WTC11 (cell line): ENCODE data around the gene TTLL13.
"Not testable (repeated sequence)": the region's sequence is repeated elsewhere in the genome, so short reads cannot be mapped to it uniquely, and the experiment has no call there.

Experiments
- FOXJ3 ChIP-seq: sonication (generic); formaldehyde crosslinking; IDR thresholded peaks from 2 replicates; pipeline ENCODE4 v1.9.0; 2021; ENCODE audit warnings: missing genetic modification reagents, mild to moderate bottlenecking, borderline replicate concordance
- TF ChIP-seq, protein P1 (sequence below): fragments of 200-600 bp; IDR thresholded peaks from 2 replicates; pipeline ENCODE4 v1.8.0; 2022; ENCODE audit warnings: antibody characterized with exemption

DNA sequence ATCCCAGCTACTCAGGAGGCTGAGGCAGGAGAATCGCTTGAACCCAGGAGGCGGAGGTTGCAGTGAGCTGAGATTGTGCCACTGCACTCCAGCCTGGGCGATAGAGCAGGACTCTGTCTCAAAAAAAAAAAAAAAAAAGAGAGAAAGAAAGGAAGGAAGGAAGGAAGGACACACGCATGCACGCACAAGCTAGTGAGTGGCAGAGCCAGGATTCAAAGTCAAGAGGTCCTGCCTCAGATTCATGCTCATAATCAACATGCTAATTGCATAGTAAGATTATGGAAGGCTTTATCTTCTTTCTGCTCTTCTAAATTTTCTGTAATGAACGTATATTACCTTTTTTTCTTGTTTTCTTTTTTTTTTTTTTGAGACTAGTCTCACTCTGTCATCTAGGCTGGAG, 11.4 kb downstream of the TTLL13 start:
- TF ChIP-seq FOXJ3: not testable (repeated sequence)
- TF ChIP-seq, protein P1, sequence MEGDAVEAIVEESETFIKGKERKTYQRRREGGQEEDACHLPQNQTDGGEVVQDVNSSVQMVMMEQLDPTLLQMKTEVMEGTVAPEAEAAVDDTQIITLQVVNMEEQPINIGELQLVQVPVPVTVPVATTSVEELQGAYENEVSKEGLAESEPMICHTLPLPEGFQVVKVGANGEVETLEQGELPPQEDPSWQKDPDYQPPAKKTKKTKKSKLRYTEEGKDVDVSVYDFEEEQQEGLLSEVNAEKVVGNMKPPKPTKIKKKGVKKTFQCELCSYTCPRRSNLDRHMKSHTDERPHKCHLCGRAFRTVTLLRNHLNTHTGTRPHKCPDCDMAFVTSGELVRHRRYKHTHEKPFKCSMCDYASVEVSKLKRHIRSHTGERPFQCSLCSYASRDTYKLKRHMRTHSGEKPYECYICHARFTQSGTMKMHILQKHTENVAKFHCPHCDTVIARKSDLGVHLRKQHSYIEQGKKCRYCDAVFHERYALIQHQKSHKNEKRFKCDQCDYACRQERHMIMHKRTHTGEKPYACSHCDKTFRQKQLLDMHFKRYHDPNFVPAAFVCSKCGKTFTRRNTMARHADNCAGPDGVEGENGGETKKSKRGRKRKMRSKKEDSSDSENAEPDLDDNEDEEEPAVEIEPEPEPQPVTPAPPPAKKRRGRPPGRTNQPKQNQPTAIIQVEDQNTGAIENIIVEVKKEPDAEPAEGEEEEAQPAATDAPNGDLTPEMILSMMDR: not testable (repeated sequence)
